Activated CD8-positive, alpha-beta T cell treated with anti-CD3 and anti-CD28 coated beads for 36 hours (primary cell): ENCODE results near the gene MYORG. TPM values are rescaled to one million over a fixed set of nuclear protein-coding genes. Genes with fewer than 3 reads are reported as not detected.

Experiments
- ATAC-seq: fragments of 200-7000 bp; cut with Tn5 transposase; one replicate; pipeline ENCODE4 v1.10.0; 2021; ENCODE audit warnings: mild to moderate bottlenecking, moderate library complexity
- CTCF ChIA-PET: fragments of 350-600 bp; sonication (Branson Sonifier 250); formaldehyde crosslinking; loops from one replicate; lab custom pipeline; 2021; ENCODE audit warnings: antibody characterized with exemption; lab: Charles Lee
- POLR2A ChIA-PET: fragments of 350-600 bp; sonication (Branson Sonifier 250); formaldehyde crosslinking; loops from one replicate; lab custom pipeline; 2021; ENCODE audit warnings: antibody characterized with exemption; lab: Charles Lee
- DNase-seq: peaks from one replicate; pipeline ENCODE4 v3.0.0-alpha.2; 2020
- H3K27ac Mint-ChIP-seq: one replicate; pipeline ENCODE4 v1.8.0; 2021; ENCODE audit warnings: mild to moderate bottlenecking, mixed read lengths
- H3K27me3 Mint-ChIP-seq: one replicate; pipeline ENCODE4 v1.8.0; 2021; ENCODE audit warnings: mixed read lengths
- H3K36me3 Mint-ChIP-seq: one replicate; pipeline ENCODE4 v1.8.0; 2021; ENCODE audit warnings: low read depth, mixed read lengths
- H3K4me1 Mint-ChIP-seq: one replicate; pipeline ENCODE4 v1.8.0; 2021; ENCODE audit warnings: low read depth, mixed read lengths
- H3K4me3 Mint-ChIP-seq: one replicate; pipeline ENCODE4 v1.8.0; 2021; ENCODE audit warnings: mild to moderate bottlenecking, moderate library complexity, mixed read lengths
- H3K9me3 Mint-ChIP-seq: one replicate; pipeline ENCODE4 v1.8.0; 2021; ENCODE audit warnings: mixed read lengths
- intact Hi-C: fragments of 100-400 bp; cut with micrococcal nuclease; formaldehyde crosslinking; loops from one replicate; pipeline ENCODE4 v1.10.0; 2022
- total RNA-seq, 2 experiments: library from RNA; stranded (reverse); gene quantifications; one replicate each; pipeline ENCODE4 v1.2.3, GENCODE V29; 2021
- TF ChIP-seq, protein P1 (sequence below): fragments of 200-600 bp; IDR thresholded peaks from one replicate; pipeline ENCODE4 v1.8.0; 2022; ENCODE audit warnings: antibody characterized with exemption, mild to moderate bottlenecking

Gene MYORG
- total RNA-seq, 2 experiments from 2014 or later: 4.1 to 5.5 TPM

DNA sequence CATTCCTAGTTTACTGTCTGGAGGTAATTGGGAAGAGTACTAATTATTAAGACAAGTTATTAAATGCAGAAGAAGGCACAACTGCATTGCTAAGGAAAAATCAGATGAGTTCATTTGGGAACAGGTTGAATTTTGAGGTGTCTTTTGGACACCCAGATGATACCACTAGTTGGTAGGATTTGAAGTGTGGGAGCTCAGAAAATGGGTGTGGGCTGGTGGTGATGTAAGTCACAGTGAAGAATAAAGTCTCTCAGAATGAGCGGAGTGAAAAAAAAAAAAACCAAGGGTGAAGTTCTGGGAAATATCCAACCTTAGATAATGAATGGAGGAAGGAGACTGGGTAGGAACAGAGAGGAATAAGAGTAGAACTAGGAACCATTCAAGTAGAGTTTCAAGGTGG is 35.6 kb upstream of the MYORG start:
- H3K4me3 Mint-ChIP-seq: no peak overlapping the region
- POLR2A ChIA-PET: no interaction called here
- TF ChIP-seq, protein P1, sequence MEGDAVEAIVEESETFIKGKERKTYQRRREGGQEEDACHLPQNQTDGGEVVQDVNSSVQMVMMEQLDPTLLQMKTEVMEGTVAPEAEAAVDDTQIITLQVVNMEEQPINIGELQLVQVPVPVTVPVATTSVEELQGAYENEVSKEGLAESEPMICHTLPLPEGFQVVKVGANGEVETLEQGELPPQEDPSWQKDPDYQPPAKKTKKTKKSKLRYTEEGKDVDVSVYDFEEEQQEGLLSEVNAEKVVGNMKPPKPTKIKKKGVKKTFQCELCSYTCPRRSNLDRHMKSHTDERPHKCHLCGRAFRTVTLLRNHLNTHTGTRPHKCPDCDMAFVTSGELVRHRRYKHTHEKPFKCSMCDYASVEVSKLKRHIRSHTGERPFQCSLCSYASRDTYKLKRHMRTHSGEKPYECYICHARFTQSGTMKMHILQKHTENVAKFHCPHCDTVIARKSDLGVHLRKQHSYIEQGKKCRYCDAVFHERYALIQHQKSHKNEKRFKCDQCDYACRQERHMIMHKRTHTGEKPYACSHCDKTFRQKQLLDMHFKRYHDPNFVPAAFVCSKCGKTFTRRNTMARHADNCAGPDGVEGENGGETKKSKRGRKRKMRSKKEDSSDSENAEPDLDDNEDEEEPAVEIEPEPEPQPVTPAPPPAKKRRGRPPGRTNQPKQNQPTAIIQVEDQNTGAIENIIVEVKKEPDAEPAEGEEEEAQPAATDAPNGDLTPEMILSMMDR: no peak
- H3K4me1 Mint-ChIP-seq: no peaks in the 10 kb centered on the region
- ATAC-seq (no peak), DNase-seq (no peak)
- no peaks in the 10 kb centered on the region for H3K36me3 Mint-ChIP-seq
- H3K9me3 Mint-ChIP-seq: no peaks in the 10 kb centered on the region
- intact Hi-C loops: no loop called here
- no peaks in the 10 kb centered on the region for H3K27me3 Mint-ChIP-seq
- CTCF ChIA-PET: interaction anchor here (1.0 to 1.5 kb wide), 2 partner anchors 8 to 89 kb away, joined by 3 to 9 read pairs; no protein-coding TSS in a partner anchor
- H3K27ac Mint-ChIP-seq: no peak overlapping the region

DNA sequence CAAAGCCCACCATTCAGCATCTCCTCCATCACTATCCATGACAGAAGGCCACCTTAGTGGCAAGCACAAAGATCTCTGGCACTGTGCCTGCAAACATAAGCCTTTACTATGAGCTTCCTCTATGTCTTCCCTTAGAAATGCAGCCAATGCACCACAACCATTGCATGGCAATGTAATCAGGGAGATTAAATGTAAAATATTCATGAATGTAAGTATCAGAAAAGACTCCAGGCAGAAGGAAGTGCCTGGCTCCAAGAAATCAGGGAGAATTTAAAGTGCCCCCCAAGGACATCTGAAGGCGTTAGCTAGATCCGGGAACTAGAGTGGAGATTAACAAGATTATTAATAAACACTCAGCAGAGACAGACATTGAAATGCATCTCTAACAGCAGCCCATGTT is 32.5 kb upstream of the MYORG start:
- POLR2A ChIA-PET: interaction anchor here (1.0 kb wide), 1 partner anchor 22 kb away, joined by 3 read pairs; no protein-coding TSS in a partner anchor

DNA sequence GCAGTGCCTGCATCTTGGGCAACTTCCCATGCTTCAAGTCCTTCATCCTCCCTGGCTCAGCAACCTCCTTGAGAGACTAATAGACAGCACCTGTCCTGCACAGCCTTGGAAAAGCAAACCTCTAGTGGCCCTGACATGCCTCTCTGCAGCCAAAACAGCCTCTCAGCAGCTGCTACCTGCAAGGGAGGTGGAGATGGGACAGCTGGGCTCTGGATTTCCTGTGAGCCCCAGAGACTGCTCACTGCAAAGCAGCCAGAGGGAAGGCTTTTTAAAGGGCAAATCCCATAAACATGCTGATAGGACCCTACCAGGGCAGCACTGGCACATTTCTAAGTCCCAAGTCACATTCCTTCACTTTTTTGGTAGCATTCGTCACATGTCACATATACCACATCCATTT is 31.5 kb upstream of the MYORG start:
- no peaks in the 10 kb centered on the region for H3K4me1 Mint-ChIP-seq
- H3K4me3 Mint-ChIP-seq: no peak overlapping the region
- H3K9me3 Mint-ChIP-seq: no peaks in the 10 kb centered on the region
- TF ChIP-seq, protein P1: no peak
- no peak overlapping the region for H3K27ac Mint-ChIP-seq
- H3K27me3 Mint-ChIP-seq: no peaks in the 10 kb centered on the region
- ATAC-seq (no peak), DNase-seq (no peak)
- intact Hi-C loops: no loop called here
- ChIA-PET CTCF (no interaction called here), POLR2A (no interaction called here)
- no peaks in the 10 kb centered on the region for H3K36me3 Mint-ChIP-seq

More for the DNA sequence above, 32.5 kb upstream of the MYORG start:
- Mint-ChIP-seq H3K36me3 (no peaks in the 10 kb centered on the region), H3K4me3 (no peak overlapping the region), H3K27me3 (no peaks in the 10 kb centered on the region), H3K9me3 (no peaks in the 10 kb centered on the region), H3K4me1 (no peaks in the 10 kb centered on the region), H3K27ac (no peak overlapping the region)
- CTCF ChIA-PET: interaction anchor here (1.7 kb wide), 1 partner anchor 194 kb away, joined by 5 read pairs; no protein-coding TSS in a partner anchor
- TF ChIP-seq, protein P1: no peak
- DNase-seq: no peak
- intact Hi-C loops: no loop called here
- ATAC-seq: no peak

DNA sequence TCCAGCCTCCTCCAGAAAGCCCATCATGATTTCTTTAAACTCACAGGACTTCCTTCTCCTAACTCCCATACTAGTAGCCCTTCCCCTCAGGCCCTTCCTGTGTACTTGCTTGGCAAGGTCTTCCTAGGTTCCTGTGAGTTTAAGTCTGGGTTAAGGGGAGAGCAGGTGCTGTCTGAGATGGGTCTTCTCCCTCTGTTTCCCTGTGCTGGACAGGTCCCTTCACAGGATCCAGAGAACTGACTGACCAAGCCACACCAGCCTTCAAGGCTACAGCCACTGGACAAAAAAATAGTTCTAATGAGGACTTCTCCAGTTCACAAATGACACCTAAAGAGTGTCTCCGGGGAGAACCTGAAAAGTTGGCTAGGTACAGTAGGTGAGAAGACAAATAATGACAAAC is 29.5 kb upstream of the MYORG start:
- no peak for DNase-seq
- Mint-ChIP-seq H3K4me1 (no peaks in the 10 kb centered on the region), H3K9me3 (no peaks in the 10 kb centered on the region), H3K36me3 (no peaks in the 10 kb centered on the region), H3K27ac (no peak overlapping the region), H3K4me3 (no peak overlapping the region), H3K27me3 (no peaks in the 10 kb centered on the region)
- ChIA-PET POLR2A (no interaction called here), CTCF (interaction anchor here (1.1 to 4.2 kb wide), 2 partner anchors 30 to 93 kb away, joined by 4 to 90 read pairs; no protein-coding TSS in a partner anchor)
- intact Hi-C loops: no loop called here
- TF ChIP-seq, protein P1: no peak
- ATAC-seq: no peak

DNA sequence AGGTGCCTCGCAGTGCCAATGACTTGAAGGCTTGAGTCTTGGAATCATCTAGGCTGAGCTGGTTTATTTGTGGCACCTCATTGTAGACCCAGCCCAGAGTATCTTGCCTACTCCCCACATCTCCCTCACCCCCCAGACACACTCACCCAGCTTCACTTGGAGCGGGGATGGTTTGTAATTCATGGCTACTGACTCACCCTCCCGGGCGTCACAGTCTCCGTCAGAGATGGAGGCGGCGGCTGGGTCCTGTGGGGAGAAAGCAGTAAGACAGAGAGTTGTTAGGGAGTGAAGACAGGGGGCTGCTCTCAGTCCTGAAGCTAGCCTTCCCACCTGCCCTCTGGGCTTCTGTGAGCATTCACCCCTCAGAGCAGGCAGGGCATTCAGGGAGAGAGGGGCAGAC is 29.0 kb upstream of the MYORG start:
- no peaks in the 10 kb centered on the region for H3K9me3 Mint-ChIP-seq
- ATAC-seq (no peak), DNase-seq (no peak)
- CTCF ChIA-PET: interaction anchor here (0.9 to 4.2 kb wide), 7 partner anchors 10 to 177 kb away, joined by 3 to 90 read pairs (median 10); no protein-coding TSS in a partner anchor
- POLR2A ChIA-PET: no interaction called here
- intact Hi-C loops: no loop called here
- H3K27me3 Mint-ChIP-seq: no peaks in the 10 kb centered on the region
- no peak overlapping the region for H3K4me3 Mint-ChIP-seq
- TF ChIP-seq, protein P1: no peak
- no peak overlapping the region for H3K27ac Mint-ChIP-seq
- H3K4me1 Mint-ChIP-seq: no peaks in the 10 kb centered on the region
- no peaks in the 10 kb centered on the region for H3K36me3 Mint-ChIP-seq
